ENCODE results near the gene MAML3.
"Not testable (repeated sequence)": the region's sequence is repeated elsewhere in the genome, so short reads cannot be mapped to it uniquely, and the experiment has no call there.

Gene MAML3

DNA sequence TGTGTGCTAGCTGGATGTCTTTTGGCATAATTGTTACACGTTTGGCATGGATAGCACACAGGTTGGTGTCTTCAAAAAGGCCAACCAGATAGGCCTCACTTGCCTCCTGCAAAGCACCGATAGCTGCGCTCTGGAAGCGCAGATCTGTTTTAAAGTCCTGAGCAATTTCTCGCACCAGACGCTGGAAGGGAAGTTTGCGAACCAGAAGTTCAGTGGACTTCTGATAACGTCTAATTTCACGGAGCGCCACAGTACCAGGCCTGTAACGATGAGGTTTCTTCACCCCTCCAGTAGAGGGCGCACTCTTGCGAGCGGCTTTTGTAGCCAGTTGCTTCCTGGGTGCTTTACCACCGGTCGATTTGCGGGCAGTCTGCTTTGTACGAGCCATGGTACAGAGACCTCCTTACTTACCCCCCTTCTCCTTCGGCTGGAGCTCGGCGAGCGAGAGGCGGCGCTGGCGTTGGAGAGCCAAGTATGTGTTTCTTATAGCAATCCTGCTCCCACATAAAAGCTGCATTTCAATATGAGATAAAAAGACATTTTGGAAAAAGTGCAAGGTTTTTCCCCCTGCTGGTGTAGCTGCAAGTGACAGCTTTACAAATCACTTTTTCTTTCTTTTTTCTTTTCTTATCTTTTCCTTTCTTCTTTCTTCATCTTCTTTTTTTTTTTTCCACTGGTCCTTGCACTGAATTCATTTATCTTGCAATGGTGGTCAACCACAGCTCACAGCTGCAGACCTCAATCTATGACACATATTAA, 455.6 kb downstream of the MAML3 start:
- not testable (repeated sequence) for DNase-seq (ENCODE audit: extremely low read depth, low read depth); H3K4me3 ChIP-seq (replicated peaks; ENCODE audit: low read depth, low read length)
- TF ChIP-seq, protein P1, sequence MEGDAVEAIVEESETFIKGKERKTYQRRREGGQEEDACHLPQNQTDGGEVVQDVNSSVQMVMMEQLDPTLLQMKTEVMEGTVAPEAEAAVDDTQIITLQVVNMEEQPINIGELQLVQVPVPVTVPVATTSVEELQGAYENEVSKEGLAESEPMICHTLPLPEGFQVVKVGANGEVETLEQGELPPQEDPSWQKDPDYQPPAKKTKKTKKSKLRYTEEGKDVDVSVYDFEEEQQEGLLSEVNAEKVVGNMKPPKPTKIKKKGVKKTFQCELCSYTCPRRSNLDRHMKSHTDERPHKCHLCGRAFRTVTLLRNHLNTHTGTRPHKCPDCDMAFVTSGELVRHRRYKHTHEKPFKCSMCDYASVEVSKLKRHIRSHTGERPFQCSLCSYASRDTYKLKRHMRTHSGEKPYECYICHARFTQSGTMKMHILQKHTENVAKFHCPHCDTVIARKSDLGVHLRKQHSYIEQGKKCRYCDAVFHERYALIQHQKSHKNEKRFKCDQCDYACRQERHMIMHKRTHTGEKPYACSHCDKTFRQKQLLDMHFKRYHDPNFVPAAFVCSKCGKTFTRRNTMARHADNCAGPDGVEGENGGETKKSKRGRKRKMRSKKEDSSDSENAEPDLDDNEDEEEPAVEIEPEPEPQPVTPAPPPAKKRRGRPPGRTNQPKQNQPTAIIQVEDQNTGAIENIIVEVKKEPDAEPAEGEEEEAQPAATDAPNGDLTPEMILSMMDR (IDR thresholded peaks at IDR 0.05; ENCODE audit: low read depth, low read length, missing control alignments): peak; percentile 8

DNA sequence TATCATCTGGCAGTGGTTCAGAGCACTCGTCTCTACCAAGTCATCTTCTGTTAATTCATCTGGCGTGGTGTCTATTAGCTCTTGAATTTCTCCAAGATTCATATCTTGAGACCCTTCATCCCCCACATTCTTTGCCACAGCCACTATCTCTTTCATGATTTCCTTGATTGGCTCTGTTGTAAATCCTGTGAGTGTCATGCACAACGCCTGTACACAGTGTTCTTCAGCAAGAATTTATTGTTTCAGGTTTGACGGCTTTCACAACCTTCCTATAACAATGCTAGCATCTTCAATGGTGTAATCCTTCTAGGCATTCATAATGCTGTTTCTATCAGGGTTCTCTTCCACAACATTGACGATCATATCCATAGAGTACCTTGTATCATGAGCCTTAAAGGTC, 457.5 kb downstream of the MAML3 start:
- TF ChIP-seq, protein P1 (IDR thresholded peaks at IDR 0.05; ENCODE audit: low read depth, low read length, missing control alignments): no peak
- no peak overlapping the region for H3K4me3 ChIP-seq (replicated peaks; ENCODE audit: low read depth, low read length)

DNA sequence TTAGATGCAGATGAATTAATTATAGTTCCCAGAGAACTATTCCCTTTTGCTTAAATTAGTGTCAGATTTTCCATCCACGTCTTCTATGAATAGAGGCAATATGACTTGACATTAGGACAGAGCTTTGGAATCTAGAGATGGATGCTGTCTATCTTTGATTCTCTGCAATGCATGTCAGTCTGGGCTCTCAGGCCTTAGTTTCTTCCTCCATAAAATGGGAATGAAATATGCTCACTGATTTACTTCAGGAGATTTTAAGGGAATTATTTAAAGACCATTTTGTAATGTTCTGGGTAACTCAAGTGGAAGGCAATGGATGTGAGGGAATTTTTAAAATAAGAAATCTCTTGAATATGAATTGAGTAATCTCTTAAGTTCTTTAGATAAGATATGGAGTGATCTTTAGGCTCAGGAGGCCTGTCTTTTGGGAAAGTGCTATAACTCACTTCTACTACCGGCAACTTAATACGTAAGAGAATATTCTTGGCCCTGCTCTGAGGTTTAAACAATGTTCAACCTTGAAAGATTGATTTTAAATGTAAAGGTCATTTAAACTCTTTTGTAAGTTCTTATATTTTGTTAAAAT, 459.4 kb downstream of the MAML3 start:
- no peak for DNase-seq (ENCODE audit: extremely low read depth, low read depth)
- H3K4me3 ChIP-seq (replicated peaks; ENCODE audit: low read depth, low read length): no peak overlapping the region
- TF ChIP-seq, protein P1 (IDR thresholded peaks at IDR 0.05; ENCODE audit: low read depth, low read length, missing control alignments): no peak

More for the DNA sequence above, 457.5 kb downstream of the MAML3 start:
- DNase-seq (ENCODE audit: extremely low read depth, low read depth): no peak

DNA sequence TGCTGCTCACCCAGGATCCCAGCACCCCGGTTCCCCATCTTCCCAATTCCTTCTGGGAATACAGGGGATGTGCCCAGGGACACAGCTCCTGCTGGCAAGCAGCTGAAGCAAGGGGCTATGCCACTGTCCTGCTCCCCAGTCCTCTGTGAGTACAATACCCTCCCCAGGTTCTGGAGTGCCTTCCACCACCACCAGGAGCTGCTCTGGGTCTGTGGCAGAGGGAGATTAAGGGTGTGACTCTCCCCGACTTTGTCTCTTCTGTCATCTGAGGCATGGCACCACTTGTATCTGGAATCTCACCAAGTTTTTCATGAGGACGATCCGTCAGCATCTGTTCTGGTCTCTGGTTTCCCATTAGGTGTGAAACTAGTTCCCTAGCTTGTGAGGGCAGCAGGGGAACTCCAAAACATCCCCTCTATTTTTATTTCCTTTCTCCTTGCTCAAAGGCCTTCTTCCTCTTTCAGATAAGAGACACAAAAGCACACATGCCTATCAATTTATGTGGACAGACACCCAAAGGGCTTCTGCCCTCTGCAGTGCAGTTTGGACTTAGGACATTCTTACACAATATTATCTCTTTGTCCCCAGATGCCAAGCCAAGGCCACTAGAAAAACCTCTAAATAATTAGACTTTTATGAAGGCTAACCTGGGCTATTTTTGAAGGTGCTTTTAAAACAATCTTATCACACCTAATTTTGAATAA, 461.5 kb downstream of the MAML3 start:
- no peak overlapping the region for H3K4me3 ChIP-seq (replicated peaks; ENCODE audit: low read depth, low read length)

DNA sequence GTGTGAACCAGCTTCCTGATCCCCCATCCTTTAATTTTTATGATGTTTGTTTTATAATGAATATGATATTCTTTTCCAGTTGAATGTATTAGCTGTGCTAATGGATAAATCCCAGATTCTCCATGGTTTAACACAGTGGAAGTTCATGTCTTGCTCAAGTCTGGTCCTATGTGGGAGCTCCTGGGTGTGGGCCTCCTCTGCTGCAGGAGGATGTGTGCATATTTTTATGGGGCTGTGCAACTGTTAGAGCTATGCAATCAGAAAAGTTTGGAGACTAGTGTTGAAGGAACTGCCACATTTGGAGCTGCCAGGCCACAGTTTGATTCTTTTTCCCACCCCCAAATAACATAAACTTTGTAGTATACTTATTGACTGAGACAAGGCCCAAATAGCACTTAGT, 463.6 kb downstream of the MAML3 start:
- DNase-seq (ENCODE audit: extremely low read depth, low read depth): no peak
- TF ChIP-seq, protein P1 (IDR thresholded peaks at IDR 0.05; ENCODE audit: low read depth, low read length, missing control alignments): no peak

More for the DNA sequence above, 461.5 kb downstream of the MAML3 start:
- TF ChIP-seq, protein P1 (IDR thresholded peaks at IDR 0.05; ENCODE audit: low read depth, low read length, missing control alignments): peak; percentile 21
- no peak for DNase-seq (ENCODE audit: extremely low read depth, low read depth)

DNA sequence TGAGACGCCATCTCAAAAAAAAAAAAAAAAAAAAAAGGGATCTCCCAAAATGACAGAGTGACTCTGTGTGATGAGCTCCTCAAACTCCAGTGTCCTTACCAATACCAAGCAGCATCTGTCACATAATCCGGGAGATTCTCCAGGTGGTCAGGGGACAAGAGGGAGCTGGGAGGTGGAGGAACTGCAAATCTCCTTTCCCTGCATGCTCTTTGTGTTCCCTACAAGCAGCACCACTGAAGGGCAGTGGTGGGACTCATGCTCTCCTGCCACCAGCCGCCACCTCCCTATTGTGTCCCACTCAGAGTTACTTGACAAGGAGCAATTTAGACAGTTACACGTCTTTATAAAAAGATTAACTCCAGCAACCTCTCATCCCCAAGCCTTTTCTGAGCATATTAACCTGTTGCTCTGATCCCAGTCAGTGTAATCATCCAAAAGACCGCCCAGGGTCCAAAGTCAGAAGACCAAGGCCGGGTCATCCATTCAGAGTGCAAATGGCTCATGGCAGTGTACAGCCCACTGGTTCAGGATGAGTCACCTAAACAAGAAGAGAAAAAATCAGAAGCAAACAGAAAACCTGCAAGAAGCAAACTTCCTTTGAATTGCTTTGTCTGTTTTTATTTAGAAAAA, 464.8 kb downstream of the MAML3 start:
- TF ChIP-seq, protein P1 (IDR thresholded peaks at IDR 0.05; ENCODE audit: low read depth, low read length, missing control alignments): no peak
- H3K4me3 ChIP-seq (replicated peaks; ENCODE audit: low read depth, low read length): no peak overlapping the region
- DNase-seq (ENCODE audit: extremely low read depth, low read depth): no peak

More for the DNA sequence above, 463.6 kb downstream of the MAML3 start:
- no peak overlapping the region for H3K4me3 ChIP-seq (replicated peaks; ENCODE audit: low read depth, low read length)

Measured in HFF-Myc (cell line).